AG10803 (cell line): Measurements from ENCODE around the gene ST6GALNAC2.
"Not testable (repeated sequence)": the region's sequence is repeated elsewhere in the genome, so short reads cannot be mapped to it uniquely, and the experiment has no call there.

ENCODE experiments used
- DNase-seq: peaks from one replicate; pipeline ENCODE4 v3.0.0; 2010; ENCODE audit warnings: low read depth
- H3K4me3 ChIP-seq: 2 replicates; pipeline ENCODE4 v1.5.1; 2011; ENCODE audit warnings: mild to moderate bottlenecking, low read length, control low read depth
- TF ChIP-seq, protein P1 (sequence below): conservative IDR thresholded peaks from 2 replicates; pipeline ENCODE4 v1.5.1; 2011; ENCODE audit warnings: mild to moderate bottlenecking, low read length, control low read depth, inconsistent platforms

The ST6GALNAC2 gene

GRCh38 chr17:76534831-76535732, 50.6 kb downstream of the ST6GALNAC2 start:
- H3K4me3 ChIP-seq, result no peak overlapping the region
- no peak for DNase-seq

DNA sequence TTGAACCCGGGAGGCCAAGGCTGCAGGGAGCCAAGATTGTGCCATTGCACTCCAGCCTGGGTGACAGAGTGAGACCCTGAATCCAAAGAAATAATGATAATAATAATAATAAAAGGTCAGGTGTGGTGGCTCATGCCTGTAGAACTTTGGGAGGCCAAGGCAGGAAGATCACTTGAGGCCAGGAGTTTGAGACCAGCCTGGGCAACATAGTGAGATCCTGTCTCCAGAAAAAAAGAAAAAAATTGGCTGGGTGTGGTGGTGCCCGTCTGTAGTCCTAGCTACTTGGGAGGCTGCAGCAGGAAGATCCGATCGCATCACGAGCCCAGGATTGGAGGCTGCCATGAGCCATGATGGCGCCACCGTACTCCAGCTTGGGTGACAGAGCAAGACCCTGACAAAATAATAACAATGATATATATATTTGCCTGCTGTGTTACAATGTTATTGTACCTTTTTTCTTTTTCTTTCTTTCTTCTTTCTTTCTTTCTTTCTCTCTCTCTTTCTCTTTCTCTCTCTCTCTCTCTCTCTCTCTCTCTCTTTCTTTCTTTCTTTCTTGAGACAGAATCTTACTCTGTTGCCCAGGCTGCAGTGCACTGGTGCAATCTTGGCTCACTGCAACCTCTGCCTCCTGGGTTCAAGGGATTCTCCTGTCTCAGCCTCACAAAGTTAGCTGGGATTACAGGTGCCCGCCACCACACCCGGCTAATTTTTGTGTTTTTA, 51.9 kb downstream of the ST6GALNAC2 start:
- H3K4me3 ChIP-seq, DNase-seq: not testable (repeated sequence)

More at GRCh38 chr17:76534831-76535732, 50.6 kb downstream of the ST6GALNAC2 start:
- TF ChIP-seq, protein P1, sequence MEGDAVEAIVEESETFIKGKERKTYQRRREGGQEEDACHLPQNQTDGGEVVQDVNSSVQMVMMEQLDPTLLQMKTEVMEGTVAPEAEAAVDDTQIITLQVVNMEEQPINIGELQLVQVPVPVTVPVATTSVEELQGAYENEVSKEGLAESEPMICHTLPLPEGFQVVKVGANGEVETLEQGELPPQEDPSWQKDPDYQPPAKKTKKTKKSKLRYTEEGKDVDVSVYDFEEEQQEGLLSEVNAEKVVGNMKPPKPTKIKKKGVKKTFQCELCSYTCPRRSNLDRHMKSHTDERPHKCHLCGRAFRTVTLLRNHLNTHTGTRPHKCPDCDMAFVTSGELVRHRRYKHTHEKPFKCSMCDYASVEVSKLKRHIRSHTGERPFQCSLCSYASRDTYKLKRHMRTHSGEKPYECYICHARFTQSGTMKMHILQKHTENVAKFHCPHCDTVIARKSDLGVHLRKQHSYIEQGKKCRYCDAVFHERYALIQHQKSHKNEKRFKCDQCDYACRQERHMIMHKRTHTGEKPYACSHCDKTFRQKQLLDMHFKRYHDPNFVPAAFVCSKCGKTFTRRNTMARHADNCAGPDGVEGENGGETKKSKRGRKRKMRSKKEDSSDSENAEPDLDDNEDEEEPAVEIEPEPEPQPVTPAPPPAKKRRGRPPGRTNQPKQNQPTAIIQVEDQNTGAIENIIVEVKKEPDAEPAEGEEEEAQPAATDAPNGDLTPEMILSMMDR, result no peak

GRCh38 chr17:76532072-76532651, 53.5 kb downstream of the ST6GALNAC2 start:
- TF ChIP-seq, protein P1, result no peak
- H3K4me3 ChIP-seq, result no peak overlapping the region
- DNase-seq, result peak; percentile 23

DNA sequence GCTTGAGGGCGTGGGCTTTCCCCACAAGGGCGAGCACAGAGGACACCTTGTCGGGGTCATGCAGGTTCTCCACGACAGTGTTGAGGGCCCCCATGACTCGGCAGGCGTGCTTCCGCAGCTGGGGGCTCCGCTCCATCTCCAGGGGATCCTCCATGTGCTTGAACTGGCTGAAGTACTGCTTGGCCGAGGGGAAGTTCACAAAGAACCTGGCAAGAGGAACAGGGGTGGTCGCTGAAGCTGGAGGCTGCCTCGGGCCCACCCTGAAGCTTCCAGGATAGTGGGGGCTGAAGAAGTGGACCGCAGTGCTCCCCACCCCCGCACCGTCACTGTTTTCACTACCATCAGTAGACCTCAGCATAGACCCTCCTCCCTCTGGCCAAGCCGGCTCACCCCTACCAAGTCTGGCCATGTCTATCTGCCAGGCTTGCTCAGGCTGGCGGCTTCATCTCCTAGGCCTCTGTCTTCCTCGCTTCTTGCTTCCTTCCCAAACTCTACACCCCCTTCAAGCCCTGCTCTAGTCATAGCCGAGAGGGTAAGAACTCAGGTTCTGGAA, 54.1 kb downstream of the ST6GALNAC2 start:
- H3K4me3 ChIP-seq, result no peak overlapping the region
- TF ChIP-seq, protein P1, result no peak
- DNase-seq, result no peak

- no peak for DNase-seq
- TF ChIP-seq, protein P1, result no peak
- H3K4me3 ChIP-seq, result no peak overlapping the region
These were observed 54.7 kb downstream of the ST6GALNAC2 start for GRCh38 chr17:76530811-76531485.

GRCh38 chr17:76530095-76530723, 55.5 kb downstream of the ST6GALNAC2 start:
- TF ChIP-seq, protein P1, result no peak
- DNase-seq, result peak; percentile 70
- no peak overlapping the region for H3K4me3 ChIP-seq
